Measurements from ENCODE around the gene NBEA.

- TF ChIP-seq POLR2A (IDR thresholded peaks at IDR 0.05) (no peak), CTCF (IDR thresholded peaks at IDR 0.05) (no peak), EP300 (IDR thresholded peaks at IDR 0.05) (no peak), POLR2AphosphoS5 (IDR thresholded peaks at IDR 0.05) (no peak)
These were observed 615.4 kb downstream of the NBEA start for GRCh38 chr13:35557475-35557874.

Measured in stomach (tissue), 4 donors.